Cardiac muscle cell (in vitro differentiated cells and primary cell): Measurements from ENCODE around the gene PSME3. TPM values are rescaled to one million over a fixed set of nuclear protein-coding genes. Genes with fewer than 3 reads are reported as not detected.

Experiments used
- DNase-seq, 2 donors: peaks; one replicate each; pipeline versions ENCODE4 v3.0.0 to v3.0.0-alpha.2; 2010 to 2017; ENCODE audit warnings: low read depth in 1 of 2, low spot score in 1 of 2
- H3K27ac ChIP-seq: fragments of 200-600 bp; sonication (generic); 2 replicates; pipeline ENCODE4 v1.5.1; 2016
- H3K27me3 ChIP-seq: fragments of 200-600 bp; sonication (generic); 2 replicates; pipeline ENCODE4 v1.6.0; 2016; ENCODE audit warnings: control low read depth
- H3K36me3 ChIP-seq: fragments of 200-600 bp; sonication (generic); 2 replicates; pipeline ENCODE4 v1.5.1; 2016; ENCODE audit warnings: control low read depth
- H3K4me1 ChIP-seq: fragments of 200-600 bp; sonication (generic); 2 replicates; pipeline ENCODE4 v1.8.1; 2017; ENCODE audit warnings: low read depth, mild to moderate bottlenecking, mixed run types
- H3K4me3 ChIP-seq: fragments of 200-600 bp; sonication (generic); 2 replicates; pipeline ENCODE4 v1.5.1; 2016; ENCODE audit warnings: mild to moderate bottlenecking
- H3K9me3 ChIP-seq: fragments of 200-600 bp; sonication (generic); 2 replicates; pipeline ENCODE4 v1.5.1; 2017; ENCODE audit warnings: low read depth, mild to moderate bottlenecking, control low read depth
- CTCF ChIP-seq: IDR thresholded peaks from 2 replicates; pipeline ENCODE4 v1.5.1; 2012; ENCODE audit warnings: low read depth, mild to moderate bottlenecking, low read length
- polyA plus RNA-seq: library from polyadenylated mRNA; unstranded; fragments of >200 nt; fragmentation: Nextera tagmentation; extraction: Ambion mirVana; gene quantifications from 2 replicates; pipeline ENCODE4 v1.2.1, GENCODE V29; 2016
- total RNA-seq: library from RNA; depleted of rRNA; stranded (reverse); fragments of >200 nt; gene quantifications from 2 replicates; pipeline ENCODE4 v1.2.3, GENCODE V29; 2016

Gene PSME3
- total and polyA plus RNA-seq, 2 experiments from 2014 or later, result 59.4 to 104 TPM

GRCh38 chr17:42832213-42832933 lies 824 bp upstream of the PSME3 start:
- no peaks in the 10 kb centered on the region for H3K9me3 ChIP-seq
- DNase-seq, result no peak
- peak overlapping the region; percentile 54 for H3K4me3 ChIP-seq
- TF ChIP-seq CTCF, result no peak
- peaks cover 10% of the 10 kb centered on the region for H3K4me1 ChIP-seq
- H3K27me3 ChIP-seq, result peaks cover 2% of the 10 kb centered on the region
- peak overlapping the region; percentile 78 for H3K27ac ChIP-seq
- H3K36me3 ChIP-seq, result peaks cover 6% of the 10 kb centered on the region

- Histone ChIP-seq H3K27ac (peak overlapping the region; percentile 78), H3K36me3 (peaks cover 17% of the 10 kb centered on the region), H3K9me3 (no peaks in the 10 kb centered on the region), H3K4me3 (peak overlapping the region; percentile 54), H3K4me1 (peaks cover 10% of the 10 kb centered on the region), H3K27me3 (peaks cover 2% of the 10 kb centered on the region)
- TF ChIP-seq CTCF, result no peak
- DNase-seq, result no peak
Observed at GRCh38 chr17:42833767-42834422, 698 bp downstream of the PSME3 start.

- Histone ChIP-seq H3K4me1 (peaks cover 10% of the 10 kb centered on the region), H3K4me3 (no peak overlapping the region), H3K27me3 (no peaks in the 10 kb centered on the region), H3K9me3 (no peaks in the 10 kb centered on the region), H3K27ac (no peak overlapping the region), H3K36me3 (peaks cover 30% of the 10 kb centered on the region)
- TF ChIP-seq CTCF, result no peak
- no peak for DNase-seq
Observed at GRCh38 chr17:42835732-42836131, 2.5 kb downstream of the PSME3 start.

- TF ChIP-seq CTCF, result no peak
- Histone ChIP-seq H3K9me3 (no peaks in the 10 kb centered on the region), H3K4me3 (no peak overlapping the region), H3K36me3 (peaks cover 38% of the 10 kb centered on the region), H3K4me1 (no peaks in the 10 kb centered on the region), H3K27me3 (no peaks in the 10 kb centered on the region), H3K27ac (no peak overlapping the region)
- DNase-seq, result no peak
Observed at GRCh38 chr17:42841975-42842685, 8.9 kb downstream of the PSME3 start.

GRCh38 chr17:42843358-42843934 lies 10.2 kb downstream of the PSME3 start:
- peak; percentile 63 to 86 for DNase-seq
- H3K4me1 ChIP-seq, result no peaks in the 10 kb centered on the region
- H3K36me3 ChIP-seq, result peaks cover 30% of the 10 kb centered on the region

More at GRCh38 chr17:42843358-42843934, 10.2 kb downstream of the PSME3 start:
- H3K9me3 ChIP-seq, result no peaks in the 10 kb centered on the region
- H3K27ac ChIP-seq, result no peak overlapping the region
- no peak overlapping the region for H3K4me3 ChIP-seq
- no peaks in the 10 kb centered on the region for H3K27me3 ChIP-seq
- TF ChIP-seq CTCF, result peak; percentile 100
